GM12878 (cell line): ENCODE data around the gene SEPTIN5. TPM values are rescaled to one million over a fixed set of nuclear protein-coding genes. Genes with fewer than 3 reads are reported as not detected.

ENCODE experiments used
- ATAC-seq: fragments of 200-7000 bp; cut with Tn5 transposase; 3 replicates; pipeline ENCODE4 v1.9.1; 2020; ENCODE audit warnings: mild to moderate bottlenecking, moderate library complexity
- BruUV-seq: library from RNA; stranded (reverse); fragments of 400-500 nt; replicated peaks from 2 replicates; lab custom pipeline; 2021; lab: Mats Ljungman, UMichigan
- CTCF ChIA-PET: fragments of 300-600 bp; sonication (Branson Sonifier 250); formaldehyde crosslinking; extraction: SDS; loops from one replicate; lab custom pipeline; 2021; ENCODE audit warnings: inconsistent platforms; lab: Yijun Ruan, JAX
- POLR2A ChIA-PET: fragments of 350-600 bp; formaldehyde crosslinking; extraction: SDS; loops from one replicate; lab custom pipeline; 2021; ENCODE audit warnings: inconsistent platforms; lab: Charles Lee
- RAD21 ChIA-PET: fragments of 300-600 bp; sonication (Branson Sonifier 250); formaldehyde crosslinking; loops from one replicate; lab custom pipeline; 2023; ENCODE audit warnings: antibody characterized with exemption; ENCODE audit not compliant: unreplicated experiment; lab: Charles Lee
- SMC1A ChIA-PET: fragments of 300-600 bp; sonication (Branson Sonifier 250); formaldehyde crosslinking; loops from one replicate; lab custom pipeline; 2023; ENCODE audit not compliant: unreplicated experiment, uncharacterized antibody; lab: Charles Lee
- DNase-seq: peaks from one replicate; pipeline ENCODE4 v3.0.0-alpha.2; 2011; ENCODE audit warnings: low read depth, low spot score
- FAIRE-seq: peaks from 3 replicates; lab custom pipeline; 2011; peaks lifted over from hg19 to GRCh38; lab: Jason Lieb, UNC
- H2AFZ ChIP-seq: 2 replicates; pipeline ENCODE4 v1.6.0; 2011; ENCODE audit warnings: low read depth, low read length, control low read depth; ENCODE audit not compliant: control insufficient read depth
- H3K27ac ChIP-seq: 2 replicates; pipeline ENCODE4 v1.5.1; 2011; ENCODE audit warnings: control low read depth; ENCODE audit not compliant: control insufficient read depth, insufficient read depth
- H3K27me3 ChIP-seq, 2 experiments: replicated peaks in 1 of 2; 2 replicates each; pipeline versions ENCODE4 v1.6.0 to v1.6.1; 2011; ENCODE audit warnings: low read length in 1 of 2; ENCODE audit not compliant: control insufficient read depth in 2 of 2, insufficient read depth in 2 of 2
- H3K36me3 ChIP-seq, 2 experiments: 2 replicates each; pipeline ENCODE4 v1.5.1; 2011; ENCODE audit warnings: low read length in 1 of 2; ENCODE audit not compliant: control insufficient read depth in 2 of 2, insufficient read depth in 2 of 2
- H3K4me1 ChIP-seq: 2 replicates; pipeline ENCODE4 v1.6.1; 2011; ENCODE audit warnings: mild to moderate bottlenecking, low read length, moderate library complexity, mixed read lengths; ENCODE audit not compliant: control insufficient read depth, insufficient read depth
- H3K4me2 ChIP-seq: 2 replicates; pipeline ENCODE4 v1.6.0; 2011; ENCODE audit warnings: control low read depth; ENCODE audit not compliant: control insufficient read depth, insufficient read depth
- H3K4me3 ChIP-seq: fragments of 200-600 bp; sonication (generic); 2 replicates; pipeline ENCODE4 v1.5.1; 2016
- H3K79me2 ChIP-seq: 2 replicates; pipeline ENCODE4 v1.6.0; 2011; ENCODE audit warnings: low read length; ENCODE audit not compliant: control insufficient read depth, insufficient read depth
- H3K9ac ChIP-seq: 2 replicates; pipeline ENCODE4 v1.8.0; 2011; ENCODE audit warnings: low read length, control low read depth, mixed read lengths; ENCODE audit not compliant: control insufficient read depth, insufficient read depth
- H3K9me3 ChIP-seq: replicated peaks from 3 replicates; pipeline ENCODE4 v1.5.1; 2011; ENCODE audit warnings: mild to moderate bottlenecking, low read length; ENCODE audit not compliant: control insufficient read depth, insufficient read depth
- H4K20me1 ChIP-seq: 2 replicates; pipeline ENCODE4 v1.6.0; 2011; ENCODE audit not compliant: control insufficient read depth, insufficient read depth
- GABPA ChIP-seq: IDR thresholded peaks from 2 replicates; pipeline ENCODE4 v1.6.1; 2014; ENCODE audit warnings: antibody characterized with exemption, low read depth, mild to moderate bottlenecking, inconsistent platforms
- IKZF1 ChIP-seq: fragments of 450-650 bp; conservative IDR thresholded peaks from 2 replicates; pipeline ENCODE4 v1.6.1; 2017; ENCODE audit warnings: antibody characterized with exemption, mild to moderate bottlenecking
- RELA ChIP-seq: fragments of 450-650 bp; IDR thresholded peaks from 2 replicates; pipeline ENCODE4 v1.8.0; 2014; ENCODE audit warnings: borderline replicate concordance; ENCODE audit not compliant: partially characterized antibody
- ZBTB4 ChIP-seq: fragments of 450-650 bp; formaldehyde crosslinking; IDR thresholded peaks from 2 replicates; pipeline ENCODE4 v1.4.0; 2022; ENCODE audit warnings: mild to moderate bottlenecking, moderate library complexity
- ZNF384 ChIP-seq: IDR thresholded peaks from 2 replicates; pipeline ENCODE4 v1.6.1; 2012; ENCODE audit warnings: low read depth, mild to moderate bottlenecking, low read length, improper control_type of control experiment, borderline replicate concordance
- WGBS: methylation state at CpG from one replicate; pipeline ENCODE4 v1.1.6; 2016; ENCODE audit warnings: low lambda C conversion rate; ENCODE audit not compliant: insufficient replicate concordance, insufficient coverage; ENCODE audit errors: missing lambda C conversion rate; 5-methylcytosine and 5-hydroxymethylcytosine counted together
- in situ Hi-C: fragments of 300-500 bp; cut with MboI; formaldehyde crosslinking; loops from 9 replicates; pipeline ENCODE4 v1.14.3; 2018; ENCODE audit warnings: mixed read lengths
- intact Hi-C: fragments of 100-400 bp; cut with micrococcal nuclease; formaldehyde crosslinking; loops from one replicate; pipeline ENCODE4 v1.14.2; 2022; ENCODE audit not compliant: unreplicated experiment
- polyA plus RNA-seq, 11 experiments: library from polyadenylated mRNA; depleted of rRNA in 4 of 11; unstranded in 6 of 11; stranded (reverse) in 5 of 11; fragments of >200 nt; fragmentation: Nextera tagmentation in 4 of 11; fragmentation: Illumina TruSeq in 1 of 11; extraction: Ambion mirVana in 4 of 11; extraction: Trizol in 1 of 11; gene quantifications; 1 replicate in 1 of 11; 2 replicates in 10 of 11; pipeline versions ENCODE4 v1.2.1 to v1.2.3, GENCODE V29; 2011 to 2016; ENCODE audit warnings: inconsistent platforms in 2 of 11, missing spikeins in 2 of 11, low read depth in 1 of 11
- total RNA-seq, 4 experiments: library from RNA; depleted of rRNA in 3 of 4; stranded (reverse); fragments of >200 nt in 3 of 4; fragmentation: Illumina TruSeq in 1 of 4; extraction: Trizol in 1 of 4; gene quantifications; 2 replicates each; pipeline versions ENCODE4 v1.2.1 to v1.2.3, GENCODE V29; 2013 to 2021

Gene SEPTIN5
- total and polyA plus RNA-seq, 10 of the 15 experiments (the other 5 are each of a cell fraction or from before 2014, with no cell fraction given): 0.13 to 1.1 (median 0.34) TPM; not detected in 5

GRCh38 chr22:19764299-19764593 is 49.9 kb downstream of the SEPTIN5 start:
- BruUV-seq: no TSS peak
- in situ Hi-C loops: no loop called here
- TF ChIP-seq ZBTB4 (no peak), RELA (no peak), ZNF384 (no peak), GABPA (no peak), IKZF1 (no peak)

More at GRCh38 chr22:19764299-19764593, 49.9 kb downstream of the SEPTIN5 start:
- Histone ChIP-seq H3K27ac (no peak overlapping the region), H2AFZ (no peak overlapping the region), H3K4me2 (no peak overlapping the region), H4K20me1 (no peaks in the 10 kb centered on the region), H3K4me1 (no peaks in the 10 kb centered on the region), H3K27me3 (peaks cover 11 to 16% of the 10 kb centered on the region in 2 experiments), H3K4me3 (no peak overlapping the region), H3K9me3 (no peaks in the 10 kb centered on the region), H3K36me3 (no peaks in the 10 kb centered on the region), H3K9ac (no peak overlapping the region), H3K79me2 (no peaks in the 10 kb centered on the region)
- ChIA-PET POLR2A (no interaction called here), RAD21 (no interaction called here), CTCF (no interaction called here), SMC1A (no interaction called here)
- DNase-seq (no peak), ATAC-seq (no peak), FAIRE-seq (no peak)
- 59% methylated on average over 17 of the region's 17 CpGs for WGBS
- intact Hi-C loops: no loop called here
